ENCODE data around the gene SLC8B1. TPM values are rescaled to one million over a fixed set of nuclear protein-coding genes. Genes with fewer than 3 reads are reported as not detected.

SLC8B1 gene
- total and polyA plus RNA-seq, 9 donors: 36.9 to 117 (median 76.2) TPM

DNA sequence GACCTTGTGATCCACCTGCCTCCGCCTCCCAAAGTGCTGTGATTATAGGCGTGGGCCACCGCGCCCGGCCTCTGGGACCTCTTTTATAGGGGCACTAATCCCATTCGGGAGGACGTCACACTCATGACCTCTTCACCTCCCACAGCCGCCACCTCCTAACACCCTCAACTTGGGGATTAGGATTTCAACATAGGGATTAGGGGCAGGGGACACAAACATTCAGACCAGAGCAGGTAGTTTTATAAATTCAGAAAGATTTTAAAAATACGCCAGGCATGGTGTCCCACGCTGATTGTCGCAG is 64.2 kb downstream of the SLC8B1 start:
- H3K27me3 ChIP-seq: no peaks in the 10 kb centered on the region
- H3K36me3 ChIP-seq: no peaks in the 10 kb centered on the region
- H3K9me3 ChIP-seq: no peaks in the 10 kb centered on the region
- intact Hi-C loops (cut with DNase I): no loop called here
- DNase-seq: peak in 2 of 5 donors; percentile 35
- H3K4me3 ChIP-seq: no peak overlapping the region
- H3K27ac ChIP-seq: peak overlapping the region in 1 of 2 donors; percentile 87
- H3K4me1 ChIP-seq (ENCODE audit: insufficient read depth): peaks cover 20% of the 10 kb centered on the region
- WGBS, 3 donors: 91 to 97% (median 95%) methylated on average over 11 of the region's 11 CpGs
- TF ChIP-seq EP300 (IDR thresholded peaks at IDR 0.05): no peak
- TF ChIP-seq, protein P1, sequence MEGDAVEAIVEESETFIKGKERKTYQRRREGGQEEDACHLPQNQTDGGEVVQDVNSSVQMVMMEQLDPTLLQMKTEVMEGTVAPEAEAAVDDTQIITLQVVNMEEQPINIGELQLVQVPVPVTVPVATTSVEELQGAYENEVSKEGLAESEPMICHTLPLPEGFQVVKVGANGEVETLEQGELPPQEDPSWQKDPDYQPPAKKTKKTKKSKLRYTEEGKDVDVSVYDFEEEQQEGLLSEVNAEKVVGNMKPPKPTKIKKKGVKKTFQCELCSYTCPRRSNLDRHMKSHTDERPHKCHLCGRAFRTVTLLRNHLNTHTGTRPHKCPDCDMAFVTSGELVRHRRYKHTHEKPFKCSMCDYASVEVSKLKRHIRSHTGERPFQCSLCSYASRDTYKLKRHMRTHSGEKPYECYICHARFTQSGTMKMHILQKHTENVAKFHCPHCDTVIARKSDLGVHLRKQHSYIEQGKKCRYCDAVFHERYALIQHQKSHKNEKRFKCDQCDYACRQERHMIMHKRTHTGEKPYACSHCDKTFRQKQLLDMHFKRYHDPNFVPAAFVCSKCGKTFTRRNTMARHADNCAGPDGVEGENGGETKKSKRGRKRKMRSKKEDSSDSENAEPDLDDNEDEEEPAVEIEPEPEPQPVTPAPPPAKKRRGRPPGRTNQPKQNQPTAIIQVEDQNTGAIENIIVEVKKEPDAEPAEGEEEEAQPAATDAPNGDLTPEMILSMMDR (IDR thresholded peaks at IDR 0.05): no peak
- TF ChIP-seq POLR2A (IDR thresholded peaks at IDR 0.05): no peak

DNA sequence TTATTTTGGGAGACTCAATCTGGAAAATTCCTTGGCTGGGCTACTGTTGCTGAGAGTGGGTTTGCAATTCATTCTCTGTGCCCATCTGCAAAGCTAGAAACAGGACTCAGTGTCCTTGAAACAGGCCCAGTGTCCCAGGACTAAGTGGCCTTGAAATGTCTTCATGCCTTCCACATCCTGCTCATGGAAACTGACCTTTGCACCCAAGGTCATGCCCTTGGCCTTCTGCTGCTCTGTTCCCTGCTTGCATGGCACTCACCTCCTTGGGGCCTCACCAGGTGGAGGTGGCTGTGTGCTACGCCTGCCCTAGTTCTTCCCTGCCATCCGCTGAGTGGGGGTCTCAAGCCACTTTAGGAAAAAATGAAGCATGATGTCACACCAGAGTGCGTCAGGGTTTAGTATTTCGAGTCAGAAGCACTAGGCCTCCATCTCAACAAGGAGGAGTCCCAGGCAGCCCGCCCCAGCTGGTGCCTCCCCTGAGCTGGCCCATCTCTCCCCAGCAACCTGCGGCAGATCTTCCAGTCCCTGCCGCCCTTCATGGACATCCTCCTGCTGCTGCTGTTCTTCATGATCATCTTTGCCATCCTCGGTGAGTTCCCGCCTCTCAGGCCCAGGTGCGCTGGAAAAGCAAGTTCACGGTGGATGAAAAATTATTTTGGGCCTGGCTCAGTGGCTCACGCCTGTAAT is 65.5 kb downstream of the SLC8B1 start:
- DNase-seq: peak in 2 of 5 donors; percentile 45 to 47
- TF ChIP-seq, protein P1 (IDR thresholded peaks at IDR 0.05): no peak
- TF ChIP-seq POLR2A (IDR thresholded peaks at IDR 0.05): no peak
- H3K36me3 ChIP-seq: no peaks in the 10 kb centered on the region
- WGBS, 3 donors: 94 to 96% (median 95%) methylated on average over 12 of the region's 12 CpGs
- no peak overlapping the region for H3K4me3 ChIP-seq
- no peaks in the 10 kb centered on the region for H3K9me3 ChIP-seq
- intact Hi-C loops (cut with DNase I): loop anchor here in 1 of 4 donors (2.0 kb wide), 1 partner anchor 49 kb away; the partner anchor contains the start of gene TPCN1
- no peaks in the 10 kb centered on the region for H3K27me3 ChIP-seq
- H3K4me1 ChIP-seq (ENCODE audit: insufficient read depth): peaks cover 20% of the 10 kb centered on the region
- no peak overlapping the region for H3K27ac ChIP-seq

DNA sequence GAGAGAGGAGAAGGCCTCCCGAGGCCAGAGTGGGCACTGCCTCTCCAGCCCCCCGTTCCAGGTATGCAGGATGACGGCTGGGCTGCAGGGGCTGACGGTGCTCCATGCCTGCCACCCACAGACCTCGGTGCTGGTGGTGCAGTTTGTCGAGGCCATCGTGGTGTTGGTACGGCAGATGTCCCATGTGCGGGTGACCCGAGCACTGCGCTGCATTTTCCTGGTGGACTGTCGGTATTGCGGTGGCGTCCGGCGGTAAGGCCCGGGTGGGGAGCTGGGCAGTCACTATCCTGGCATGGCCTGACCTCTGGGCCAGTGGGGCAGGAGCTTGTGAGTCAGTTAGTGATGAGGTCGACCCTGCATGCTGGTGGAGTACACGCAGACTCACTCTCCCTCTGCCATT is 66.3 kb downstream of the SLC8B1 start:
- Histone ChIP-seq H3K36me3 (no peaks in the 10 kb centered on the region), H3K4me1 (ENCODE audit: insufficient read depth) (peaks cover 21% of the 10 kb centered on the region), H3K9me3 (no peaks in the 10 kb centered on the region), H3K4me3 (no peak overlapping the region), H3K27ac (no peak overlapping the region), H3K27me3 (no peaks in the 10 kb centered on the region)
- WGBS, 3 donors: 91 to 95% (median 91%) methylated on average over 19 of the region's 19 CpGs
- peak in 3 of 5 donors; percentile 22 to 38 (median 30) for DNase-seq
- TF ChIP-seq, protein P1 (IDR thresholded peaks at IDR 0.05): no peak
- TF ChIP-seq POLR2A (IDR thresholded peaks at IDR 0.05): no peak
- intact Hi-C loops (cut with DNase I): loop anchor here in 1 of 4 donors (2.0 kb wide), 1 partner anchor 48 kb away; the partner anchor contains the start of gene TPCN1

DNA sequence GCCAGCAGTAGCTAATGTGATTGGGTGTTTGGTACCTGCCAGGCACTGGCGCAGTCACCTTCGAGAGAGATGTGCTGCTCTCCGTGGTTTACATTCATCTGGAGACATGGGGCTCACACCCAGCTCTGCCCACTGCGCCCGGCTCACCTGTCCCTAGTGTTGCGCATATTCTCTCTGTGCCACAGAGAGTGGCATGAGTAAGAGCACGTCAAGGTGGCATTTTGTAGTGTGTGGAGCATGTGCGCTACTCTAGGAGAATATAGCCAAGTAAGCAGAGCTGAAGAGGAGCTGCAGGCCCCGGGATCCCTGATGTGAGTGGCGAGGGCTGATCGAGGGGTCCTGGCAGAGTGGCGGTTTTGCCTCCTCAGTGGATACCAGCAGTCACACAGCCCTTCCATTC is 66.8 kb downstream of the SLC8B1 start:
- TF ChIP-seq, protein P1 (IDR thresholded peaks at IDR 0.05): no peak
- TF ChIP-seq EP300 (IDR thresholded peaks at IDR 0.05): no peak
- TF ChIP-seq POLR2A (IDR thresholded peaks at IDR 0.05): no peak
- H3K27ac ChIP-seq: no peak overlapping the region
- no peaks in the 10 kb centered on the region for H3K9me3 ChIP-seq
- intact Hi-C loops (cut with DNase I): loop anchor here in 1 of 4 donors (2.0 kb wide), 1 partner anchor 47 kb away; the partner anchor contains the start of gene TPCN1
- H3K27me3 ChIP-seq: no peaks in the 10 kb centered on the region
- H3K4me3 ChIP-seq: no peak overlapping the region
- no peaks in the 10 kb centered on the region for H3K36me3 ChIP-seq
- 92 to 96% (median 95%) methylated on average over 12 of the region's 12 CpGs for WGBS, 3 donors
- peak in 2 of 5 donors; percentile 22 to 33 for DNase-seq
- H3K4me1 ChIP-seq (ENCODE audit: insufficient read depth): peaks cover 17% of the 10 kb centered on the region
